Endothelial cell of umbilical vein (primary cell): Measurements from ENCODE around the gene HIVEP3.

ENCODE experiments used
- EZH2 ChIP-seq: IDR thresholded peaks from 2 replicates; pipeline ENCODE4 v1.6.1; 2012; ENCODE audit warnings: borderline replicate concordance, low read depth, mild to moderate bottlenecking, moderate library complexity, low read length, inconsistent platforms; ENCODE audit not compliant: severe bottlenecking
- FOS ChIP-seq: IDR thresholded peaks from 2 replicates; pipeline ENCODE4 v1.6.1; 2011; ENCODE audit warnings: mild to moderate bottlenecking, low read length, moderate library complexity, borderline replicate concordance; ENCODE audit not compliant: insufficient read depth
- GATA2 ChIP-seq: IDR thresholded peaks from 2 replicates; pipeline ENCODE4 v1.7.0; 2011; ENCODE audit warnings: low read depth, mild to moderate bottlenecking, moderate library complexity, mixed read lengths, low read length; ENCODE audit not compliant: insufficient read length, insufficient read depth
- MYC ChIP-seq: IDR thresholded peaks from one replicate; pipeline ENCODE4 v1.6.1; 2011; ENCODE audit warnings: mild to moderate bottlenecking, low read depth, low read length
- POLR2A ChIP-seq: IDR thresholded peaks from 2 replicates; pipeline ENCODE4 v1.6.1; 2012; ENCODE audit warnings: low read depth, mild to moderate bottlenecking, control low read depth, low read length
- POLR2AphosphoS5 ChIP-seq: IDR thresholded peaks from 2 replicates; pipeline ENCODE4 v1.6.1; 2012; ENCODE audit warnings: low read depth, mild to moderate bottlenecking, control low read depth, low read length, moderate library complexity; ENCODE audit not compliant: insufficient read depth
- TF ChIP-seq, protein P1 (sequence below), 2 donors: IDR thresholded peaks; 1 replicate in 1 of 2; 2 replicates in 1 of 2; pipeline ENCODE4 v1.5.1; 2011; ENCODE audit warnings: low read length in 2 of 2, mild to moderate bottlenecking in 2 of 2, moderate library complexity in 2 of 2, control low read depth in 1 of 2, inconsistent platforms in 1 of 2, low read depth in 1 of 2; ENCODE audit not compliant: insufficient read depth in 1 of 2; ENCODE audit errors: extremely low read depth in 1 of 2

DNA sequence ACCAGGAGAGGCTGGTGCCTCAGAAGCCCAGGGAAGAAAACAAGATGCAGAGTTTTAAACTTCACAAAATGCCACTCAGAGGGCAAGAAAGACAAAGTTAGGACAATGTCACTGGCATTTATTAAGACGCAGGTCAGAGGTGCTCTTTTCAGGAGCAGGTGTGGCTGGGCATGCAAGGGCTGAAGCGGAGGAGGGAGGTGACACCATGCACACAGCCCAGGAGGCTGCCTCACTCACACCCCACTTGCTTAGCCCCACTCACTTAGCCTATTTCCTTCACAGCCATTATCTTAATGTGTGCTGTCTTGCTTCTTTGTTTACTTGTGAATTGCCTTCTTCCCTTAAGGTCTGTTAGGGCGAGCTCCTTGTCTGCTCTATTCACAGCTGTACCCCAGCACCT lies 17.2 kb downstream of the HIVEP3 start:
- peak; percentile 13 for TF ChIP-seq POLR2A
- no peak for TF ChIP-seq GATA2
- TF ChIP-seq EZH2, result no peak
- TF ChIP-seq, protein P1, sequence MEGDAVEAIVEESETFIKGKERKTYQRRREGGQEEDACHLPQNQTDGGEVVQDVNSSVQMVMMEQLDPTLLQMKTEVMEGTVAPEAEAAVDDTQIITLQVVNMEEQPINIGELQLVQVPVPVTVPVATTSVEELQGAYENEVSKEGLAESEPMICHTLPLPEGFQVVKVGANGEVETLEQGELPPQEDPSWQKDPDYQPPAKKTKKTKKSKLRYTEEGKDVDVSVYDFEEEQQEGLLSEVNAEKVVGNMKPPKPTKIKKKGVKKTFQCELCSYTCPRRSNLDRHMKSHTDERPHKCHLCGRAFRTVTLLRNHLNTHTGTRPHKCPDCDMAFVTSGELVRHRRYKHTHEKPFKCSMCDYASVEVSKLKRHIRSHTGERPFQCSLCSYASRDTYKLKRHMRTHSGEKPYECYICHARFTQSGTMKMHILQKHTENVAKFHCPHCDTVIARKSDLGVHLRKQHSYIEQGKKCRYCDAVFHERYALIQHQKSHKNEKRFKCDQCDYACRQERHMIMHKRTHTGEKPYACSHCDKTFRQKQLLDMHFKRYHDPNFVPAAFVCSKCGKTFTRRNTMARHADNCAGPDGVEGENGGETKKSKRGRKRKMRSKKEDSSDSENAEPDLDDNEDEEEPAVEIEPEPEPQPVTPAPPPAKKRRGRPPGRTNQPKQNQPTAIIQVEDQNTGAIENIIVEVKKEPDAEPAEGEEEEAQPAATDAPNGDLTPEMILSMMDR (IDR thresholded peaks at IDR 0.05; ENCODE audit: extremely low read depth in 1 of 2, insufficient read depth in 1 of 2, low read depth in 1 of 2, low read length in 2 of 2), result no peak
- TF ChIP-seq MYC, result no peak
- TF ChIP-seq FOS, result no peak
- TF ChIP-seq POLR2AphosphoS5, result no peak
